Thyroid gland (tissue), 4 donors: ENCODE measurements around the gene CSRP3. TPM values are rescaled to one million over a fixed set of nuclear protein-coding genes. Genes with fewer than 3 reads are reported as not detected.
A peak's percentile ranks its signal among the peaks of the same experiment; 100 is the strongest.

Source experiments
- DNase-seq, 2 donors: peaks; one replicate each; pipeline ENCODE4 v3.0.0-alpha.2; 2019
- H3K27ac ChIP-seq, 3 donors: fragments of 200-600 bp; sonication (generic); 1 replicate in 2 of 3; 2 replicates in 1 of 3; pipeline ENCODE4 v1.5.1; 2016 to 2019; ENCODE audit warnings: mild to moderate bottlenecking in 1 of 3, moderate library complexity in 1 of 3
- H3K27me3 ChIP-seq: fragments of 200-600 bp; sonication (generic); one replicate; pipeline ENCODE4 v1.5.1; 2019
- H3K36me3 ChIP-seq, 2 donors: fragments of 200-600 bp; sonication (generic); one replicate each; pipeline ENCODE4 v1.5.1; 2016 to 2019
- H3K4me1 ChIP-seq, 2 donors: fragments of 200-600 bp; sonication (generic); one replicate each; pipeline ENCODE4 v1.5.1; 2017 to 2019
- H3K4me3 ChIP-seq, 3 donors: fragments of 200-600 bp; sonication (generic); replicated peaks in 1 of 3; 1 replicate in 2 of 3; 2 replicates in 1 of 3; pipeline ENCODE4 v1.5.1; 2016; ENCODE audit warnings: mild to moderate bottlenecking in 1 of 3
- H3K9me3 ChIP-seq: fragments of 200-600 bp; sonication (generic); one replicate; pipeline ENCODE4 v1.5.1; 2017
- CTCF ChIP-seq, 6 experiments: fragments of 200-600 bp in 3 of 6; fragments of 450-650 bp in 3 of 6; sonication (generic) in 3 of 6; IDR thresholded peaks; one replicate each; pipeline ENCODE4 v1.5.1; 2016 to 2019; ENCODE audit warnings: antibody characterized with exemption in 6 of 6, mild to moderate bottlenecking in 2 of 6, inconsistent platforms in 1 of 6, moderate library complexity in 1 of 6
- POLR2A ChIP-seq, 2 donors: fragments of 450-650 bp; IDR thresholded peaks; one replicate each; pipeline ENCODE4 v1.6.1; 2017; ENCODE audit warnings: antibody characterized with exemption in 2 of 2, mild to moderate bottlenecking in 2 of 2, moderate library complexity in 1 of 2
- whole genome bisulfite sequencing, 2 donors: methylation state at CpG; one replicate each; pipeline ENCODE4 v1.1.5; 2017; 5-methylcytosine and 5-hydroxymethylcytosine counted together
- intact Hi-C: fragments of 100-400 bp; cut with DNase I; formaldehyde crosslinking; loops from one replicate; pipeline ENCODE4 v1.15.1; 2023
- total RNA-seq, 4 donors: library from RNA; depleted of rRNA; stranded (reverse); fragments of >200 nt; gene quantifications; one replicate each; pipeline ENCODE4 v1.2.3, GENCODE V29; 2016

The CSRP3 gene
- total RNA-seq, 4 donors from 2014 or later: not detected

GRCh38 chr11:19226378-19227195 lies 24.8 kb upstream of the CSRP3 start:
- 92 to 93% methylated on average over 6 of the region's 6 CpGs for WGBS, 2 donors
- no peak overlapping the region for H3K4me3 ChIP-seq
- no peaks in the 10 kb centered on the region for H3K9me3 ChIP-seq
- H3K36me3 ChIP-seq: no peaks in the 10 kb centered on the region
- H3K4me1 ChIP-seq: no peaks in the 10 kb centered on the region
- no peaks in the 10 kb centered on the region for H3K27me3 ChIP-seq
- no peak for DNase-seq
- TF ChIP-seq POLR2A (IDR thresholded peaks at IDR 0.05) (no peak), CTCF (IDR thresholded peaks at IDR 0.05) (no peak)
- intact Hi-C loops: no loop called here
- H3K27ac ChIP-seq: no peak overlapping the region

- no peak for TF ChIP-seq CTCF (IDR thresholded peaks at IDR 0.05)
- TF ChIP-seq POLR2A (IDR thresholded peaks at IDR 0.05): no peak
- DNase-seq: no peak
- intact Hi-C loops: no loop called here
- 94% methylated on average over 3 of the region's 3 CpGs for WGBS, 2 donors
- Histone ChIP-seq H3K27ac (no peak overlapping the region), H3K36me3 (no peaks in the 10 kb centered on the region), H3K27me3 (no peaks in the 10 kb centered on the region), H3K4me3 (no peak overlapping the region), H3K4me1 (no peaks in the 10 kb centered on the region), H3K9me3 (no peaks in the 10 kb centered on the region)
Measured at GRCh38 chr11:19225581-19225980, 23.8 kb upstream of the CSRP3 start.

- H3K27ac ChIP-seq: no peak overlapping the region
- no peak for TF ChIP-seq CTCF (IDR thresholded peaks at IDR 0.05)
- TF ChIP-seq POLR2A (IDR thresholded peaks at IDR 0.05): no peak
- H3K27me3 ChIP-seq: no peaks in the 10 kb centered on the region
- DNase-seq: no peak
- no peaks in the 10 kb centered on the region for H3K4me1 ChIP-seq
- 96 to 97% methylated on average over 6 of the region's 6 CpGs for WGBS, 2 donors
- intact Hi-C loops: no loop called here
- no peaks in the 10 kb centered on the region for H3K36me3 ChIP-seq
- no peak overlapping the region for H3K4me3 ChIP-seq
- H3K9me3 ChIP-seq: no peaks in the 10 kb centered on the region
Measured at GRCh38 chr11:19225123-19225522, 23.3 kb upstream of the CSRP3 start.

- Histone ChIP-seq H3K27ac (no peak overlapping the region), H3K27me3 (no peaks in the 10 kb centered on the region), H3K36me3 (no peaks in the 10 kb centered on the region), H3K4me1 (no peaks in the 10 kb centered on the region), H3K4me3 (no peak overlapping the region), H3K9me3 (no peaks in the 10 kb centered on the region)
- WGBS, 2 donors: 32 to 34% methylated on average over 3 of the region's 3 CpGs
- intact Hi-C loops: no loop called here
- TF ChIP-seq CTCF (IDR thresholded peaks at IDR 0.05) (no peak), POLR2A (IDR thresholded peaks at IDR 0.05) (no peak)
- DNase-seq: peak; percentile 75
Measured at GRCh38 chr11:19220903-19221724, 19.3 kb upstream of the CSRP3 start.
